Immature natural killer cell (primary cell): ENCODE results near the gene LLCFC1. TPM values are rescaled to one million over a fixed set of nuclear protein-coding genes. Genes with fewer than 3 reads are reported as not detected.
"Not testable (repeated sequence)": the region's sequence is repeated elsewhere in the genome, so short reads cannot be mapped to it uniquely, and the experiment has no call there.

Experiments used
- DNase-seq, 3 donors: peaks; one replicate each; pipeline ENCODE4 v3.0.0; 2022; ENCODE audit warnings: mixed read lengths in 1 of 3
- H3K27ac Mint-ChIP-seq, 6 donors: one replicate each; pipeline ENCODE4 v1.8.0; 2020; ENCODE audit warnings: mixed read lengths in 6 of 6, mild to moderate bottlenecking in 5 of 6, inconsistent platforms in 4 of 6, moderate library complexity in 3 of 6
- H3K27me3 Mint-ChIP-seq, 3 donors: one replicate each; pipeline ENCODE4 v1.8.0; 2020 to 2021; ENCODE audit warnings: low read depth in 3 of 3, mild to moderate bottlenecking in 3 of 3, mixed read lengths in 3 of 3, moderate library complexity in 3 of 3, inconsistent platforms in 1 of 3
- H3K36me3 Mint-ChIP-seq, 3 donors: one replicate each; pipeline ENCODE4 v1.8.0; 2020; ENCODE audit warnings: mixed read lengths in 3 of 3, inconsistent platforms in 2 of 3, mild to moderate bottlenecking in 2 of 3
- H3K4me1 Mint-ChIP-seq, 2 donors: one replicate each; pipeline ENCODE4 v1.8.0; 2020; ENCODE audit warnings: inconsistent platforms in 2 of 2, mild to moderate bottlenecking in 2 of 2, mixed read lengths in 2 of 2, moderate library complexity in 1 of 2
- H3K4me3 Mint-ChIP-seq, 5 donors: one replicate each; pipeline ENCODE4 v1.8.0; 2020; ENCODE audit warnings: mild to moderate bottlenecking in 5 of 5, mixed read lengths in 5 of 5, inconsistent platforms in 3 of 5, moderate library complexity in 3 of 5
- H3K9me3 Mint-ChIP-seq, 6 donors: one replicate each; pipeline ENCODE4 v1.8.0; 2020; ENCODE audit warnings: mild to moderate bottlenecking in 6 of 6, mixed read lengths in 6 of 6, inconsistent platforms in 4 of 6, moderate library complexity in 3 of 6
- polyA plus RNA-seq, 3 donors: library from polyadenylated mRNA; unstranded; fragments of 300-500 nt; fragmentation: Illumina TruSeq; gene quantifications; one replicate each; pipeline ENCODE4 v1.2.3, GENCODE V29; 2021

Gene LLCFC1
- polyA plus RNA-seq, 3 donors from 2014 or later, result not detected

GRCh38 chr7:142961973-142962926, 23.0 kb downstream of the LLCFC1 start, which contains the start of gene KEL:
Gene KEL (minus strand): TSS chr7:142962363. CDS start chr7:142962206, 157 bp downstream.
- Mint-ChIP-seq H3K36me3 (no peaks in the 10 kb centered on the region), H3K4me1 (no peaks in the 10 kb centered on the region), H3K4me3 (no peak within 1 kb of the TSS), H3K27me3 (peaks cover 7 to 23% (median 10%) of the 10 kb centered on the region in 3 donors), H3K27ac (no peak within 1 kb of the TSS), H3K9me3 (no peaks in the 10 kb centered on the region)
- no peak for DNase-seq

GRCh38 chr7:142962991-142963390, 23.7 kb downstream of the LLCFC1 start:
- peaks cover 7 to 23% (median 10%) of the 10 kb centered on the region in 3 donors for H3K27me3 Mint-ChIP-seq
- DNase-seq, result no peak
- H3K4me1 Mint-ChIP-seq, result no peaks in the 10 kb centered on the region
- no peaks in the 10 kb centered on the region for H3K36me3 Mint-ChIP-seq
- no peaks in the 10 kb centered on the region for H3K9me3 Mint-ChIP-seq
- no peak overlapping the region for H3K27ac Mint-ChIP-seq
- no peak overlapping the region for H3K4me3 Mint-ChIP-seq

GRCh38 chr7:142963993-142964392, 24.7 kb downstream of the LLCFC1 start:
- no peak for DNase-seq
- no peak overlapping the region for H3K27ac Mint-ChIP-seq
- H3K4me1 Mint-ChIP-seq, result no peaks in the 10 kb centered on the region
- peaks cover 4 to 28% (median 10%) of the 10 kb centered on the region in 3 donors for H3K27me3 Mint-ChIP-seq
- H3K36me3 Mint-ChIP-seq, result no peaks in the 10 kb centered on the region
- H3K9me3 Mint-ChIP-seq, result no peaks in the 10 kb centered on the region
- H3K4me3 Mint-ChIP-seq, result no peak overlapping the region

- Mint-ChIP-seq H3K27ac (no peak overlapping the region), H3K9me3 (no peaks in the 10 kb centered on the region), H3K36me3 (no peaks in the 10 kb centered on the region), H3K4me3 (no peak overlapping the region), H3K4me1 (no peaks in the 10 kb centered on the region), H3K27me3 (peaks cover 4 to 25% (median 10%) of the 10 kb centered on the region in 3 donors)
- no peak for DNase-seq
Observed at GRCh38 chr7:142964502-142965246, 25.4 kb downstream of the LLCFC1 start.

- H3K27ac Mint-ChIP-seq, result no peak overlapping the region
- H3K4me1 Mint-ChIP-seq, result no peaks in the 10 kb centered on the region
- no peak for DNase-seq
- H3K36me3 Mint-ChIP-seq, result no peaks in the 10 kb centered on the region
- H3K27me3 Mint-ChIP-seq, result peaks cover 2 to 30% (median 8%) of the 10 kb centered on the region in 3 donors
- H3K9me3 Mint-ChIP-seq, result no peaks in the 10 kb centered on the region
- no peak overlapping the region for H3K4me3 Mint-ChIP-seq
Observed at GRCh38 chr7:142968229-142968628, 28.9 kb downstream of the LLCFC1 start.

- Mint-ChIP-seq H3K4me1 (no peaks in the 10 kb centered on the region), H3K27me3 (peaks cover 0 to 24% (median 8%) of the 10 kb centered on the region in 3 donors), H3K27ac (no peak overlapping the region)
Observed at GRCh38 chr7:142969183-142969582, 29.9 kb downstream of the LLCFC1 start.

GRCh38 chr7:142974626-142975025, 35.3 kb downstream of the LLCFC1 start:
- no peak overlapping the region for H3K27ac Mint-ChIP-seq
- peaks cover 4 to 17% (median 8%) of the 10 kb centered on the region in 3 donors for H3K27me3 Mint-ChIP-seq
- peaks cover 0 to 5% (median under 1%) of the 10 kb centered on the region in 6 donors for H3K9me3 Mint-ChIP-seq
- DNase-seq, result no peak
- no peaks in the 10 kb centered on the region for H3K4me1 Mint-ChIP-seq
- no peak overlapping the region for H3K4me3 Mint-ChIP-seq
- no peaks in the 10 kb centered on the region for H3K36me3 Mint-ChIP-seq

More at GRCh38 chr7:142969183-142969582, 29.9 kb downstream of the LLCFC1 start:
- Mint-ChIP-seq H3K9me3 (no peaks in the 10 kb centered on the region), H3K4me3 (no peak overlapping the region), H3K36me3 (no peaks in the 10 kb centered on the region)
- no peak for DNase-seq

- H3K4me1 Mint-ChIP-seq, H3K4me3 Mint-ChIP-seq, H3K27ac Mint-ChIP-seq, DNase-seq, H3K9me3 Mint-ChIP-seq, H3K36me3 Mint-ChIP-seq: not testable (repeated sequence)
- H3K27me3 Mint-ChIP-seq, result peaks cover 1 to 11% (median 4%) of the 10 kb centered on the region in 3 donors
Observed at GRCh38 chr7:142978402-142978801, 39.1 kb downstream of the LLCFC1 start.

GRCh38 chr7:142983825-142984224, 44.5 kb downstream of the LLCFC1 start:
- Mint-ChIP-seq H3K27ac (no peak overlapping the region), H3K27me3 (peaks cover 0 to 13% (median 7%) of the 10 kb centered on the region in 3 donors), H3K4me3 (no peak overlapping the region), H3K4me1 (no peaks in the 10 kb centered on the region), H3K9me3 (peaks cover 0 to 3% (median 0%) of the 10 kb centered on the region in 6 donors), H3K36me3 (no peaks in the 10 kb centered on the region)
- DNase-seq, result no peak

GRCh38 chr7:142984297-142984696, 45.0 kb downstream of the LLCFC1 start:
- Mint-ChIP-seq H3K27ac (no peak overlapping the region), H3K36me3 (no peaks in the 10 kb centered on the region), H3K9me3 (no peaks in the 10 kb centered on the region), H3K27me3 (peaks cover 0 to 13% (median 7%) of the 10 kb centered on the region in 3 donors), H3K4me1 (no peaks in the 10 kb centered on the region), H3K4me3 (no peak overlapping the region)
- DNase-seq, result no peak

Other genes starting within 250 kb of the LLCFC1 start
- gene PRSS1, start 190.0 kb upstream of the LLCFC1 start, polyA plus RNA-seq, result under 1 TPM in 1 of 3 donors, not detected in 2; 0.13 TPM
- not detected for gene PRSS2, start 168.5 kb upstream of the LLCFC1 start, polyA plus RNA-seq
- 1 to 10 TPM; 2.4 to 3.8 (median 2.6) TPM for gene EPHB6, start 84.4 kb upstream of the LLCFC1 start, polyA plus RNA-seq
- gene TRPV6, start 53.7 kb upstream of the LLCFC1 start, polyA plus RNA-seq, result not detected
- not detected for gene TRPV5, start 5.7 kb upstream of the LLCFC1 start, polyA plus RNA-seq
- gene KEL, start 22.9 kb downstream of the LLCFC1 start, polyA plus RNA-seq, result not detected
- gene OR9A2, start 87.6 kb downstream of the LLCFC1 start, polyA plus RNA-seq, result not detected
- gene OR6V1, start 112.9 kb downstream of the LLCFC1 start, polyA plus RNA-seq, result not detected
- gene PIP, start 192.6 kb downstream of the LLCFC1 start, polyA plus RNA-seq, result not detected
- gene TAS2R39, start 243.9 kb downstream of the LLCFC1 start, polyA plus RNA-seq, result not detected